BLaER1 treated with 17β-estradiol and CSF1 and Interleukin-3, amounts not matched to agents 10 nM and 100 nM (cell line): ENCODE results near the gene BSND.
A peak's percentile ranks its signal among the peaks of the same experiment; 100 is the strongest.

Source experiments
- H3K27ac ChIP-seq, 11 experiments: shearing (Covaris generic); formaldehyde crosslinking; 2 replicates each; pipeline ENCODE4 v1.8.1; 2022
- H3K27me3 ChIP-seq, 11 experiments: shearing (Covaris generic); formaldehyde crosslinking; 2 replicates each; pipeline ENCODE4 v1.8.1; 2022
- H3K36me3 ChIP-seq, 11 experiments: shearing (Covaris generic); formaldehyde crosslinking; 2 replicates each; pipeline ENCODE4 v1.8.1; 2022
- H3K4me1 ChIP-seq, 10 experiments: shearing (Covaris generic); formaldehyde crosslinking; 2 replicates each; pipeline ENCODE4 v1.8.1; 2022
- H3K4me2 ChIP-seq, 11 experiments: shearing (Covaris generic); formaldehyde crosslinking; 2 replicates each; pipeline ENCODE4 v1.8.1; 2022
- H3K4me3 ChIP-seq, 10 experiments: shearing (Covaris generic); formaldehyde crosslinking; 2 replicates each; pipeline ENCODE4 v1.8.1; 2022
- H3K9ac ChIP-seq, 11 experiments: shearing (Covaris generic); formaldehyde crosslinking; 2 replicates each; pipeline ENCODE4 v1.8.1; 2022
- H3K9me3 ChIP-seq, 11 experiments: shearing (Covaris generic); formaldehyde crosslinking; replicated peaks in 1 of 11; 2 replicates each; pipeline ENCODE4 v1.8.1; 2022
- H4K20me1 ChIP-seq, 11 experiments: shearing (Covaris generic); formaldehyde crosslinking; 2 replicates each; pipeline ENCODE4 v1.8.1; 2022
- Cebpa-rat ChIP-seq, 11 experiments: shearing (Covaris generic); IDR thresholded peaks; 2 replicates each; pipeline ENCODE4 v1.8.1; 2022

Gene BSND

GRCh38 chr1:54971317-54971791, 27.4 kb upstream of the BSND start:
- peaks cover 0 to 12% (median 9%) of the 10 kb centered on the region in 11 experiments; a peak in 9 of 22 replicates for H3K9me3 ChIP-seq
- no peaks in the 10 kb centered on the region for H4K20me1 ChIP-seq
- H3K9ac ChIP-seq = no peak overlapping the region
- H3K4me2 ChIP-seq = peak overlapping the region in 5 of 11 experiments; percentile 15 to 51 (median 28); a peak in 7 of 22 replicates
- H3K27me3 ChIP-seq = no peaks in the 10 kb centered on the region
- H3K27ac ChIP-seq = no peak overlapping the region
- TF ChIP-seq Cebpa-rat (IDR thresholded peaks at IDR 0.05) = no peak
- H3K36me3 ChIP-seq = no peaks in the 10 kb centered on the region
- no peak overlapping the region for H3K4me3 ChIP-seq
- peaks cover 5 to 30% (median 17%) of the 10 kb centered on the region in 10 experiments for H3K4me1 ChIP-seq

GRCh38 chr1:54972436-54972835, 26.3 kb upstream of the BSND start:
- no peak for TF ChIP-seq Cebpa-rat (IDR thresholded peaks at IDR 0.05)

GRCh38 chr1:54973205-54973921, 25.4 kb upstream of the BSND start:
- H3K36me3 ChIP-seq = no peaks in the 10 kb centered on the region
- H3K9ac ChIP-seq = no peak overlapping the region
- peaks cover 0 to 12% (median 4%) of the 10 kb centered on the region in 10 experiments; a peak in 10 of 20 replicates for H3K4me1 ChIP-seq
- H3K4me3 ChIP-seq = no peak overlapping the region
- no peaks in the 10 kb centered on the region for H4K20me1 ChIP-seq
- no peak overlapping the region for H3K4me2 ChIP-seq
- no peaks in the 10 kb centered on the region for H3K27me3 ChIP-seq
- H3K9me3 ChIP-seq = no peaks in the 10 kb centered on the region
- TF ChIP-seq Cebpa-rat (IDR thresholded peaks at IDR 0.05) = no peak
- H3K27ac ChIP-seq = no peak overlapping the region

More at GRCh38 chr1:54972436-54972835, 26.3 kb upstream of the BSND start:
- Histone ChIP-seq H3K4me3 (no peak overlapping the region), H3K4me1 (peaks cover 0 to 19% (median 6%) of the 10 kb centered on the region in 10 experiments; a peak in 13 of 20 replicates), H3K9me3 (peaks cover 0 to 2% (median 0%) of the 10 kb centered on the region in 11 experiments; a peak in 3 of 22 replicates), H3K4me2 (no peak overlapping the region), H4K20me1 (no peaks in the 10 kb centered on the region), H3K27me3 (no peaks in the 10 kb centered on the region), H3K9ac (no peak overlapping the region), H3K27ac (no peak overlapping the region), H3K36me3 (no peaks in the 10 kb centered on the region)

- Histone ChIP-seq H3K9me3 (no peaks in the 10 kb centered on the region), H3K36me3 (no peaks in the 10 kb centered on the region), H3K27me3 (peaks cover 0 to 11% (median 7%) of the 10 kb centered on the region in 11 experiments; a peak in 17 of 22 replicates), H3K4me3 (no peak overlapping the region), H3K4me1 (peaks cover 0 to 12% (median 4%) of the 10 kb centered on the region in 10 experiments; a peak in 10 of 20 replicates), H4K20me1 (no peaks in the 10 kb centered on the region), H3K27ac (no peak overlapping the region), H3K9ac (no peak overlapping the region), H3K4me2 (no peak overlapping the region)
- TF ChIP-seq Cebpa-rat (IDR thresholded peaks at IDR 0.05) = no peak
Measured at GRCh38 chr1:54975356-54976108, 23.2 kb upstream of the BSND start.

- Histone ChIP-seq H4K20me1 (no peaks in the 10 kb centered on the region; a peak in 1 of 22 replicates), H3K4me1 (no peaks in the 10 kb centered on the region; a peak in 1 of 20 replicates), H3K27ac (no peak overlapping the region), H3K9me3 (no peaks in the 10 kb centered on the region), H3K4me2 (no peak overlapping the region), H3K9ac (no peak overlapping the region), H3K36me3 (no peaks in the 10 kb centered on the region), H3K27me3 (peaks cover 7 to 23% (median 18%) of the 10 kb centered on the region in 11 experiments; a peak in 20 of 22 replicates), H3K4me3 (no peak overlapping the region)
- no peak for TF ChIP-seq Cebpa-rat (IDR thresholded peaks at IDR 0.05)
Measured at GRCh38 chr1:54976747-54977146, 22.0 kb upstream of the BSND start.

- no peaks in the 10 kb centered on the region; a peak in 1 of 20 replicates for H3K4me1 ChIP-seq
- no peak for TF ChIP-seq Cebpa-rat (IDR thresholded peaks at IDR 0.05)
- no peaks in the 10 kb centered on the region for H3K9me3 ChIP-seq
- H3K9ac ChIP-seq = no peak overlapping the region
- H4K20me1 ChIP-seq = no peaks in the 10 kb centered on the region; a peak in 1 of 22 replicates
- peaks cover 7 to 25% (median 20%) of the 10 kb centered on the region in 11 experiments; a peak in 20 of 22 replicates for H3K27me3 ChIP-seq
- H3K4me3 ChIP-seq = no peak overlapping the region
- H3K36me3 ChIP-seq = no peaks in the 10 kb centered on the region
- H3K4me2 ChIP-seq = no peak overlapping the region
- no peak overlapping the region for H3K27ac ChIP-seq
Measured at GRCh38 chr1:54977533-54978297, 21.0 kb upstream of the BSND start.

GRCh38 chr1:54978528-54979326, 20.0 kb upstream of the BSND start:
- H3K9me3 ChIP-seq = no peaks in the 10 kb centered on the region
- H3K4me3 ChIP-seq = no peak overlapping the region
- H3K36me3 ChIP-seq = no peaks in the 10 kb centered on the region
- TF ChIP-seq Cebpa-rat (IDR thresholded peaks at IDR 0.05) = no peak
- no peak overlapping the region for H3K27ac ChIP-seq
- H3K27me3 ChIP-seq = peaks cover 7 to 25% (median 20%) of the 10 kb centered on the region in 11 experiments; a peak in 20 of 22 replicates
- H3K4me2 ChIP-seq = no peak overlapping the region
- H3K4me1 ChIP-seq = no peaks in the 10 kb centered on the region
- no peak overlapping the region for H3K9ac ChIP-seq
- H4K20me1 ChIP-seq = no peaks in the 10 kb centered on the region; a peak in 1 of 22 replicates

GRCh38 chr1:54979327-54979891, 19.3 kb upstream of the BSND start:
- no peaks in the 10 kb centered on the region for H3K36me3 ChIP-seq
- no peak overlapping the region for H3K9ac ChIP-seq
- H3K4me2 ChIP-seq = no peak overlapping the region
- H3K27me3 ChIP-seq = peaks cover 7 to 25% (median 20%) of the 10 kb centered on the region in 11 experiments; a peak in 20 of 22 replicates
- no peaks in the 10 kb centered on the region; a peak in 1 of 22 replicates for H4K20me1 ChIP-seq
- no peak overlapping the region for H3K4me3 ChIP-seq
- no peak overlapping the region for H3K27ac ChIP-seq
- no peak for TF ChIP-seq Cebpa-rat (IDR thresholded peaks at IDR 0.05)
- H3K9me3 ChIP-seq = no peaks in the 10 kb centered on the region
- no peaks in the 10 kb centered on the region for H3K4me1 ChIP-seq
